Panc1 (cell line): Measurements from ENCODE around the gene TTBK1.

Experiments
- CTCF ChIP-seq: fragments of 450-650 bp; IDR thresholded peaks from 2 replicates; pipeline ENCODE4 v1.5.1; 2017; ENCODE audit warnings: mild to moderate bottlenecking
- POLR2AphosphoS5 ChIP-seq: IDR thresholded peaks from 2 replicates; pipeline ENCODE4 v1.6.1; 2012; ENCODE audit warnings: mild to moderate bottlenecking, low read depth, low read length, moderate library complexity
- REST ChIP-seq, 2 experiments: IDR thresholded peaks; 2 replicates each; pipeline ENCODE4 v1.6.1; 2011 to 2012; ENCODE audit warnings: low read depth in 2 of 2, control low read depth in 1 of 2, low read length in 1 of 2, mild to moderate bottlenecking in 1 of 2, moderate library complexity in 1 of 2; ENCODE audit not compliant: insufficient read depth in 1 of 2
- SIN3A ChIP-seq: IDR thresholded peaks from 2 replicates; pipeline ENCODE4 v1.6.1; 2012; ENCODE audit warnings: low read depth, mild to moderate bottlenecking, low read length, moderate library complexity, borderline replicate concordance; ENCODE audit not compliant: insufficient read depth
- TCF7L2 ChIP-seq: IDR thresholded peaks from 2 replicates; pipeline ENCODE4 v1.6.1; 2011; ENCODE audit warnings: mild to moderate bottlenecking, low read depth, low read length, inconsistent platforms

GRCh38 chr6:43202451-43202850, 40.8 kb upstream of the TTBK1 start:
- TF ChIP-seq POLR2AphosphoS5 (no peak), SIN3A (no peak), CTCF (no peak), TCF7L2 (no peak), REST (IDR thresholded peaks at IDR 0.05; ENCODE audit: insufficient read depth in 1 of 2, low read depth in 2 of 2, low read length in 1 of 2) (no peak)
